Ovary (tissue), 9 donors: ENCODE data around the gene CHKA. TPM values are rescaled to one million over a fixed set of nuclear protein-coding genes. Genes with fewer than 3 reads are reported as not detected.
A peak's percentile ranks its signal among the peaks of the same experiment; 100 is the strongest.

ENCODE experiments used
- DNase-seq, 5 donors: peaks; one replicate each; pipeline ENCODE4 v3.0.0-alpha.2; 2019 to 2020
- H3K27ac ChIP-seq, 2 donors: fragments of 200-600 bp; one replicate each; pipeline versions ENCODE4 v1.5.1 to v1.8.0; 2019 to 2022
- H3K27me3 ChIP-seq: fragments of 200-600 bp; one replicate; pipeline ENCODE4 v1.8.0; 2022
- H3K36me3 ChIP-seq: fragments of 200-600 bp; sonication (generic); one replicate; pipeline ENCODE4 v1.5.1; 2019
- H3K4me1 ChIP-seq: one replicate; pipeline ENCODE4 v1.8.1; 2013; ENCODE audit warnings: mild to moderate bottlenecking, moderate library complexity; ENCODE audit not compliant: insufficient read depth
- H3K4me3 ChIP-seq: fragments of 200-600 bp; sonication (generic); one replicate; pipeline ENCODE4 v1.5.1; 2017
- H3K9me3 ChIP-seq, 2 donors: fragments of 200-600 bp in 1 of 2; sonication (generic) in 1 of 2; one replicate each; pipeline versions ENCODE4 v1.5.1 to v1.8.1; 2013 to 2019; ENCODE audit warnings: mild to moderate bottlenecking in 1 of 2, moderate library complexity in 1 of 2
- EP300 ChIP-seq: sonication (generic); formaldehyde crosslinking; IDR thresholded peaks from one replicate; pipeline ENCODE4 v1.6.1; 2017; ENCODE audit warnings: antibody characterized with exemption
- POLR2A ChIP-seq: fragments of 450-650 bp; IDR thresholded peaks from one replicate; pipeline ENCODE4 v1.6.1; 2017; ENCODE audit warnings: antibody characterized with exemption, mild to moderate bottlenecking, moderate library complexity
- WGBS, 3 donors: extraction: QIAGEN DNeasy Blood & Tissue Kit in 1 of 3; methylation state at CpG; one replicate each; pipeline versions ENCODE4 v1.1.5 to v1.1.7; 2013 to 2017; 5-methylcytosine and 5-hydroxymethylcytosine counted together
- intact Hi-C, 4 donors: fragments of 100-400 bp; cut with DNase I; formaldehyde crosslinking; loops; one replicate each; pipeline versions ENCODE4 v1.11.0 to v1.15.1; 2022 to 2023
- polyA plus RNA-seq, 2 donors: library from polyadenylated mRNA; stranded (reverse); fragments of 200-250 nt in 1 of 2; fragments of 350-450 nt in 1 of 2; fragmentation: Illumina TruSeq in 1 of 2; extraction: RNeasy Lipid Tissue Mini Kit (QIAGEN cat#74804) in 1 of 2; gene quantifications; one replicate each; pipeline ENCODE4 v1.2.3, GENCODE V29; 2013 to 2014
- total RNA-seq, 7 donors: library from RNA; depleted of rRNA in 2 of 7; stranded (reverse); fragments of >200 nt in 2 of 7; fragmentation: NEBNext Ultra II Directional in 3 of 7; extraction: Animal tissue kit (Norgen Biotek cat#: 25700) in 3 of 7; gene quantifications; one replicate each; pipeline versions ENCODE4 v1.1.0 to v1.2.4, GENCODE V29; 2016 to 2023
- TF ChIP-seq, protein P1 (sequence below), 3 donors: fragments of 450-650 bp in 2 of 3; fragments of 200-600 bp in 1 of 3; IDR thresholded peaks; one replicate each; pipeline versions ENCODE4 v1.5.1 to v1.8.0; 2016 to 2022; ENCODE audit warnings: antibody characterized with exemption in 3 of 3, mild to moderate bottlenecking in 1 of 3
- donor health status: DM: no; HTN: no; CAD: no; lungs with moderate emphysema.
- donor health status: DM: no; HTN: no; CAD: no.
- donor health status: Bipolar disorder and iron deficiency.
- donor health status: DM: yes; HTN: yes; CAD: no.
- donor health status: DM: no; HTN: no; CAD: no.
- donor health status: DM: yes; HTN: yes; CAD: no.

Gene CHKA
- total and polyA plus RNA-seq, 9 donors = 15.6 to 45.3 (median 30.5) TPM

DNA sequence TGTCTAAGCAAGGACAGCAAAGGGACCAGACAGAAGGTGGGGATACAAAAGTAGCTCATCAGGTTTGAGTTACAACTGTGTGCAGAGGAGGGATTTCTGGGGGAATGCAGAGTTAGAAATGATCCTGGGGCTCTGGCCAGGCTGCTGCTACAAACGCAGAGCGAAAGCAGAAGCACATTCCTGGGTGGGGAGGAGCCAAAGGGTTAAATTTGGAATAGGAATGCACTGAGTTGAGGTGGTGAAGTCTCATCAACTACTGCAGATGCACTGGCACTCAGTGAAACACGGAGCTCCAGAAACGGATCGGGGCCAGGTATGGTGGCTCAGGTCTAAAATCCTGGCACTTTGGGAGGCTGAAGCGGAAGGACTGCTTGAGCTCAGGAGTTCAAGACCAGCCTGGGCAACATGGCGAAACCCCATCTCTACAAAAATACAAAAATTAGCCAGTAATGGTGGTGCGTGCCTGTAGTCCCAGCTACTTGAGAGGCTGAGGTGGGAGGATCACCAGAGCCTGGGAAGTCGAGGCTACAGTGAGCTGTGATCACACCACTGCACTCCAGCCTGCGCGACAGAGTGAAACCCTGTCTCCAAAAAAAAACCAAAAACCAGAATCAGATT, 3.2 kb downstream of the CHKA start:
- no peak overlapping the region for H3K4me3 ChIP-seq
- no peak for DNase-seq
- intact Hi-C loops = loop anchor here in 3 of 4 donors (5.0 to 10.0 kb wide), 3 partner anchors 73 to 87 kb away; partner anchors contain the start of gene TCIRG1 (in 1 of the 3)
- H3K27me3 ChIP-seq = no peaks in the 10 kb centered on the region
- H3K4me1 ChIP-seq = peaks cover 11% of the 10 kb centered on the region
- H3K27ac ChIP-seq = peak overlapping the region in 1 of 2 donors; percentile 44
- H3K36me3 ChIP-seq = no peaks in the 10 kb centered on the region
- no peak for TF ChIP-seq EP300
- TF ChIP-seq, protein P1, sequence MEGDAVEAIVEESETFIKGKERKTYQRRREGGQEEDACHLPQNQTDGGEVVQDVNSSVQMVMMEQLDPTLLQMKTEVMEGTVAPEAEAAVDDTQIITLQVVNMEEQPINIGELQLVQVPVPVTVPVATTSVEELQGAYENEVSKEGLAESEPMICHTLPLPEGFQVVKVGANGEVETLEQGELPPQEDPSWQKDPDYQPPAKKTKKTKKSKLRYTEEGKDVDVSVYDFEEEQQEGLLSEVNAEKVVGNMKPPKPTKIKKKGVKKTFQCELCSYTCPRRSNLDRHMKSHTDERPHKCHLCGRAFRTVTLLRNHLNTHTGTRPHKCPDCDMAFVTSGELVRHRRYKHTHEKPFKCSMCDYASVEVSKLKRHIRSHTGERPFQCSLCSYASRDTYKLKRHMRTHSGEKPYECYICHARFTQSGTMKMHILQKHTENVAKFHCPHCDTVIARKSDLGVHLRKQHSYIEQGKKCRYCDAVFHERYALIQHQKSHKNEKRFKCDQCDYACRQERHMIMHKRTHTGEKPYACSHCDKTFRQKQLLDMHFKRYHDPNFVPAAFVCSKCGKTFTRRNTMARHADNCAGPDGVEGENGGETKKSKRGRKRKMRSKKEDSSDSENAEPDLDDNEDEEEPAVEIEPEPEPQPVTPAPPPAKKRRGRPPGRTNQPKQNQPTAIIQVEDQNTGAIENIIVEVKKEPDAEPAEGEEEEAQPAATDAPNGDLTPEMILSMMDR (IDR thresholded peaks at IDR 0.05) = no peak
- TF ChIP-seq POLR2A = no peak
- H3K9me3 ChIP-seq = no peaks in the 10 kb centered on the region
- 66 to 78% (median 72%) methylated on average over 11 of the region's 11 CpGs for WGBS, 3 donors

GRCh38 chr11:68116974-68117373, 4.2 kb downstream of the CHKA start:
- intact Hi-C loops = loop anchor here in 3 of 4 donors (5.0 to 10.0 kb wide), 3 partner anchors 72 to 88 kb away; partner anchors contain the start of gene TCIRG1 (in 1 of the 3)
- DNase-seq = no peak
- Histone ChIP-seq H3K9me3 (no peaks in the 10 kb centered on the region), H3K36me3 (no peaks in the 10 kb centered on the region), H3K27me3 (no peaks in the 10 kb centered on the region), H3K4me1 (peaks cover 10% of the 10 kb centered on the region), H3K4me3 (no peak overlapping the region), H3K27ac (no peak overlapping the region)
- no peak for TF ChIP-seq POLR2A
- TF ChIP-seq, protein P1 (IDR thresholded peaks at IDR 0.05) = no peak
- no peak for TF ChIP-seq EP300
- 24 to 43% (median 29%) methylated on average over 3 of the region's 3 CpGs for WGBS, 3 donors

GRCh38 chr11:68116126-68116525, 5.1 kb downstream of the CHKA start:
- Histone ChIP-seq H3K27ac (no peak overlapping the region), H3K4me1 (peaks cover 9% of the 10 kb centered on the region), H3K36me3 (no peaks in the 10 kb centered on the region), H3K9me3 (no peaks in the 10 kb centered on the region), H3K27me3 (no peaks in the 10 kb centered on the region), H3K4me3 (no peak overlapping the region)
- TF ChIP-seq, protein P1 (IDR thresholded peaks at IDR 0.05) = no peak
- TF ChIP-seq EP300 (no peak), POLR2A (no peak)
- intact Hi-C loops = loop anchor here in 3 of 4 donors (5.0 to 10.0 kb wide), 3 partner anchors 71 to 89 kb away; partner anchors contain the start of gene TCIRG1 (in 1 of the 3)
- DNase-seq = no peak
- WGBS, 3 donors = 90 to 95% (median 91%) methylated on average over 7 of the region's 7 CpGs

- TF ChIP-seq, protein P1 (IDR thresholded peaks at IDR 0.05) = no peak
- TF ChIP-seq EP300 (no peak), POLR2A (no peak)
- intact Hi-C loops = loop anchor here in 3 of 4 donors (5.0 to 10.0 kb wide), 3 partner anchors 70 to 90 kb away; partner anchors contain the start of gene TCIRG1 (in 1 of the 3)
- Histone ChIP-seq H3K36me3 (no peaks in the 10 kb centered on the region), H3K4me1 (peaks cover 9% of the 10 kb centered on the region), H3K4me3 (no peak overlapping the region), H3K9me3 (no peaks in the 10 kb centered on the region), H3K27ac (no peak overlapping the region), H3K27me3 (no peaks in the 10 kb centered on the region)
- 85 to 89% (median 89%) methylated on average over 1 of the region's 1 CpG for WGBS, 3 donors
- no peak for DNase-seq
These were observed 5.9 kb downstream of the CHKA start for GRCh38 chr11:68115285-68115684.
